ENCODE data around the gene HABP2. TPM values are rescaled to one million over a fixed set of nuclear protein-coding genes. Genes with fewer than 3 reads are reported as not detected.

The HABP2 gene
- total RNA-seq, 1 donor from 2014 or later: not detected

GRCh38 chr10:113530476-113530875 is 22.4 kb upstream of the HABP2 start:
- ATAC-seq (ENCODE audit: low read depth) (no peak), DNase-seq (no peak)
- H3K27me3 Mint-ChIP-seq: peaks cover 4% of the 10 kb centered on the region
- H3K27ac Mint-ChIP-seq: no peak overlapping the region
- intact Hi-C loops (cut with micrococcal nuclease): no loop called here
- CTCF ChIA-PET: no interaction called here
- H3K4me3 Mint-ChIP-seq: no peak overlapping the region
- no peak for TF ChIP-seq CTCF (IDR thresholded peaks at IDR 0.05)
- POLR2A ChIA-PET: no interaction called here
- no peaks in the 10 kb centered on the region for H3K4me1 Mint-ChIP-seq
- no peaks in the 10 kb centered on the region for H3K9me3 Mint-ChIP-seq
- no peaks in the 10 kb centered on the region for H3K36me3 Mint-ChIP-seq (ENCODE audit: low read depth)

DNA sequence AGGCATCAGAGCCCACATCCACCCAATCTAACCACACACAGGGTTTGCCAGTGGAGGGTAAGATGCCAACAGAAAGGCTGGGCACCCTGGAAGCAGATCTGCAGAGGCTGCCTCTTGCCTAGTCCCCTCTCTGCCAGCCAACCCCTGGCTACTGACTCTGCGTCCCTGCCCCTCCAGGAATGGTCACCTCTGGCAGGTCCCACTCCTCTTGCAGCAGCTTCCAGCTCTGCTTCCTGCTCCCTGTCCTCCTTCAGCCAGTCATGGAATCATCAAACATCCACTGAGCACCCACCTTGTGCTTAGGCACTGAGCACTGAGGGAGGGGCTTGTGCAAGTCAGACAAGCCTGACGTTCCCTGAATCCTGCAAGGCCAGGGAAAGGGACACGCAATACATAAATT is 20.1 kb upstream of the HABP2 start:
- CTCF ChIA-PET: no interaction called here
- intact Hi-C loops (cut with micrococcal nuclease): no loop called here
- ATAC-seq (ENCODE audit: low read depth) (no peak), DNase-seq (no peak)
- Mint-ChIP-seq H3K9me3 (no peaks in the 10 kb centered on the region), H3K4me3 (no peak overlapping the region), H3K27ac (no peak overlapping the region), H3K27me3 (peaks cover 3% of the 10 kb centered on the region), H3K4me1 (no peaks in the 10 kb centered on the region), H3K36me3 (ENCODE audit: low read depth) (no peaks in the 10 kb centered on the region)
- no peak for TF ChIP-seq CTCF (IDR thresholded peaks at IDR 0.05)
- POLR2A ChIA-PET: no interaction called here

GRCh38 chr10:113533801-113534200 is 19.1 kb upstream of the HABP2 start:
- CTCF ChIA-PET: no interaction called here
- no peak overlapping the region for H3K27ac Mint-ChIP-seq
- no peaks in the 10 kb centered on the region for H3K9me3 Mint-ChIP-seq
- DNase-seq: no peak
- no peak for TF ChIP-seq CTCF (IDR thresholded peaks at IDR 0.05)
- intact Hi-C loops (cut with micrococcal nuclease): no loop called here
- peaks cover 3% of the 10 kb centered on the region for H3K27me3 Mint-ChIP-seq
- H3K4me1 Mint-ChIP-seq: no peaks in the 10 kb centered on the region
- POLR2A ChIA-PET: no interaction called here
- no peaks in the 10 kb centered on the region for H3K36me3 Mint-ChIP-seq (ENCODE audit: low read depth)
- ATAC-seq (ENCODE audit: low read depth): no peak
- H3K4me3 Mint-ChIP-seq: no peak overlapping the region

DNA sequence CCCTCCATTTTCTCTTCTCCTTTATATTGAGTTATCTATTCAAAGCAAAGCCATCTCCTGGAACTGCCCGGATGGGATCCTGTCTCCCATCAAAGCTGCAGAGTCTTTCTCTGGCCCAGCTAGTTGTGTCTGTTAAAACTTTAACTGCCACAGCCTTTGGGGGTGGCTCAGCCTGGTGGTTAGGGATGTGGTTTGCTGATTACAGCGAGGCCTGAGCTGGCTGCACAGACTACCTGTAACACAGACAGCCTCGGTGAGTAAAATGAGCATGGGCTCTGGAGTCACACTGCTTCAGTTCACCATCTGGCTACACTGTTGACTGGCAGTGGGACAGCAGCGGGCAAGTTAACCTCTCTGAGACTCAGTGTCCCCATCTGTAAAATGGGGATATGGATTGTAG is 18.4 kb upstream of the HABP2 start:
- no peaks in the 10 kb centered on the region for H3K9me3 Mint-ChIP-seq
- intact Hi-C loops (cut with micrococcal nuclease): no loop called here
- peaks cover 3% of the 10 kb centered on the region for H3K27me3 Mint-ChIP-seq
- H3K27ac Mint-ChIP-seq: no peak overlapping the region
- ChIA-PET CTCF (no interaction called here), POLR2A (no interaction called here)
- TF ChIP-seq CTCF (IDR thresholded peaks at IDR 0.05): no peak
- H3K4me3 Mint-ChIP-seq: no peak overlapping the region
- ATAC-seq (ENCODE audit: low read depth) (no peak), DNase-seq (no peak)
- H3K36me3 Mint-ChIP-seq (ENCODE audit: low read depth): no peaks in the 10 kb centered on the region
- no peaks in the 10 kb centered on the region for H3K4me1 Mint-ChIP-seq

- intact Hi-C loops (cut with micrococcal nuclease): no loop called here
- no peaks in the 10 kb centered on the region for H3K27me3 Mint-ChIP-seq
- ATAC-seq (ENCODE audit: low read depth) (no peak), DNase-seq (no peak)
- no peak for TF ChIP-seq CTCF (IDR thresholded peaks at IDR 0.05)
- no peaks in the 10 kb centered on the region for H3K9me3 Mint-ChIP-seq
- H3K27ac Mint-ChIP-seq: no peak overlapping the region
- H3K4me3 Mint-ChIP-seq: no peak overlapping the region
- no peaks in the 10 kb centered on the region for H3K4me1 Mint-ChIP-seq
- ChIA-PET POLR2A (no interaction called here), CTCF (no interaction called here)
- H3K36me3 Mint-ChIP-seq (ENCODE audit: low read depth): no peaks in the 10 kb centered on the region
These were observed 15.2 kb upstream of the HABP2 start for GRCh38 chr10:113537672-113538071.
